SKM-1 treated with dmso at 0.1 percent for 144 hours (cell line): ENCODE measurements around the gene NEU1.
"Not testable (repeated sequence)": the region's sequence is repeated elsewhere in the genome, so short reads cannot be mapped to it uniquely, and the experiment has no call there.

Experiments
- DNase-seq: peaks from one replicate; lab custom pipeline; 2025; ENCODE audit not compliant: unreplicated experiment; lab: John Stamatoyannopoulos, UW

The NEU1 gene

DNA sequence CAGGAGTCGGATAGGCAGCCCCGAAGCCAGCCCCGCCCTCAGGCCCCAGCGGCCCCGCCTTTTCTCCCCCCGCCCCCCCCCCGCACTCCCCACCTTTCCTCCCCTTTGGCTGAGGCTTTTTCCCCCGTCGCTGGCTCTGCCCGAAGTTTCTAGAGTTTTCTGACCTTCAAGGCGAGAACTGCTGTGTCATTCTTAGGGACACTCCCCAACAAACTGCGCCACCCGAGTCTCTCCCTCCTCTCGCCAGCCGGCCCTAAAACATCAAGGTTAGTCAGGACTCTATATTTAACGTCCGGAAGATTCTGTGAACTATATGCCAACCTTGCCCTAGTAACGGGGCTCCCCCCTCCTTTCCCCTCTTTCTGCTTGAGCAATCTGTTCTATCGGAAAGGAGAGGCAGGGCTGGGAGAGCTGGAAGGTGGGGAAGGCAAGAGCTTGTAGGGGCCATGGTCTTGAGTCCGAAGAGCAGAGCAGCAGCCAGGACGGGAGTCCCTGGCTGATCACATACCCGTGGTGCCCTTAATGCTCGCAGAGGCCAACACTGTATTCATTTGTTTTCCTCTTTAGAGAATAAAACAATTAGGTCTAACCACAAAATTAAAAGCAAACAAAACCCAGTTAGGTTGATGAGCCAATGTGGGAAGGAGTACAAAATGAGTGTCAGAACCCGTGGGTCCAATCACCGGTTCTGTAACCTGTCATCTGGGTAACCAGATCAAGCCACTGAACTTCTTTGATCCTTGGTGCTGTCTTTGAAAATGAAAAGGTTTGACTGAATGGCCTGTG, 40.4 kb downstream of the NEU1 start:
- peak; percentile 59 for DNase-seq

GRCh38 chr6:31821301-31822035, 41.2 kb downstream of the NEU1 start:
- DNase-seq, result peak; percentile 39

DNA sequence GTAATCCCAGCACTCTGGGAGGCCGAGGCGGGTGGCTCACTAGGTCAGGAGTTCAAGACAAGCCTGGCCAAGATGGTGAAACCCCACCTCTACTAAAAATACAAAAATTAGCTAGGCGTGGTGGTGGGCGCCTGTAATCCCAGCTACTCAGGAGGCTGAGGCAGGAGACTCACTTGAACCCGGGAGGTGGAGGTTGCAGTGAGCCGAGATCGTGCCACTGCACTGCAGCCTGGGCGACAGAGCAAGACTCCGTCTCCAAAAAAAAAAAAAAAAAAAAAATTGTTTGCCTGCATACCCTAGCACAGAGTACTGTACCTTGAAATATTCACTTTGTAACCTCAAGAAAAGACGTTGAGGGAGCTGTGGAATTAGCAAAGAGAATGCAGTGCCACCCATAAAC, 42.2 kb downstream of the NEU1 start:
- DNase-seq, result not testable (repeated sequence)

- DNase-seq, result no peak
These were observed 42.7 kb downstream of the NEU1 start for GRCh38 chr6:31819871-31820299.

DNA sequence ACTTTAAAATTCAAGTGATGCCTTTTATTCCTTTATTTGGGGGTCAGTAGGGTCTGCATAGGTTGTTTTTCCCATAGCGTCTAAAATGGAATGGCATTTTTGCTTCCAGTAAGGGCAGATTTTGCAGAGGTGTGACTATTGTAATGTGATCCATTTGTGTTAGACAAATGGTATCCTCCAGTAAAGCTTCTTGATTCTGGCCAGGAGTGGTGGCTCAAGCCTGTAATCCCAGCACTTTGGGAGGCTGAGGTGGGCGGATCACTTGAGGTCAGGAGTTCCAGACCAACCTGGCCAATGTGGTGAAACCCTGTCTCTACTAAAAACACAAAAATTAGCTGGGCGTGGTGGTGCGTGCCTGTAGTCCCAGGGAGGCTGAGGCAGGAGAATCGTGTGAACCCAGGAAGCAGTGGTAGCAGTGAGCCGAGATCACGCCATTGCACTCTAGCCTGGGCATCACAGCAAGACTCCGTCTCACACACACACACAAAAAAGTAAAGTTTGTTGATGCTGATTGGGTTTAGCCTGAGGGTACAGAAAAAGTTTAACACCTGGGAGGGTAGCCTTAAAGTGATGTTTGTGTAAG, 44.6 kb downstream of the NEU1 start:
- DNase-seq, result not testable (repeated sequence)

- not testable (repeated sequence) for DNase-seq
These were observed 45.3 kb downstream of the NEU1 start for GRCh38 chr6:31817133-31817928.

DNA sequence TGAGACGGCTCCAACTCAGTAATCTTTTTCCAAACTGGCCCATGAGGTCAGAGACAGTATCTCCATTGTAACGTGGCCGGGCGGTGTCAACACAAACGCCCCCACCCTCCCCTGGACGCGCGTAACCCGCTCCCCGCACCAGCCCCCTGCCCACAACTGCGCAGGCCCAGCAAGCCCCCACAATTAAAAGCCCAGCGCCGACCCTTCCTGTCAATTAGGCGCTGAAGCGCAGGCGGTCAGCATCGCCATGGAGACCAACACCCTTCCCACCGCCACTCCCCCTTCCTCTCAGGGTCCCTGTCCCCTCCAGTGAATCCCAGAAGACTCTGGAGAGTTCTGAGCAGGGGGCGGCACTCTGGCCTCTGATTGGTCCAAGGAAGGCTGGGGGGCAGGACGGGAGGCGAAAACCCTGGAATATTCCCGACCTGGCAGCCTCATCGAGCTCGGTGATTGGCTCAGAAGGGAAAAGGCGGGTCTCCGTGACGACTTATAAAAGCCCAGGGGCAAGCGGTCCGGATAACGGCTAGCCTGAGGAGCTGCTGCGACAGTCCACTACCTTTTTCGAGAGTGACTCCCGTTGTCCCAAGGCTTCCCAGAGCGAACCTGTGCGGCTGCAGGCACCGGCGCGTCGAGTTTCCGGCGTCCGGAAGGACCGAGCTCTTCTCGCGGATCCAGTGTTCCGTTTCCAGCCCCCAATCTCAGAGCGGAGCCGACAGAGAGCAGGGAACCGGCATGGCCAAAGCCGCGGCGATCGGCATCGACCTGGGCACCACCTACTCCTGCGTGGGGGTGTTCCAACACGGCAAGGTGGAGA, 47.4 kb downstream of the NEU1 start, which contains the start of the genes HSPA1A and HSPA1L:
Gene HSPA1A, plus strand, starts transcription at position 519 of the 814 bp plus-strand sequence. Its CDS starts 214 bp downstream, at position 733.
Gene HSPA1L, minus strand, starts transcription at position 259 of the 814 bp plus-strand sequence. CDS start 3,311 bp downstream, outside the sequence.
- DNase-seq, result peak; percentile 88

- DNase-seq, result peak; percentile 48
These were observed 48.0 kb downstream of the NEU1 start for GRCh38 chr6:31814677-31815024.

GRCh38 chr6:31813465-31813849, 49.2 kb downstream of the NEU1 start:
- no peak for DNase-seq

GRCh38 chr6:31811645-31812044, 51.0 kb downstream of the NEU1 start:
- no peak for DNase-seq

- not testable (repeated sequence) for DNase-seq
These were observed 54.0 kb downstream of the NEU1 start for GRCh38 chr6:31808599-31808998.
